PC-3 (cell line): Measurements from ENCODE around the gene SNX9. TPM values are rescaled to one million over a fixed set of nuclear protein-coding genes. Genes with fewer than 3 reads are reported as not detected.

Experiments used
- ATAC-seq: fragments of 200-7000 bp; cut with Tn5 transposase; 2 replicates; pipeline ENCODE4 v1.9.1; 2020; ENCODE audit warnings: mild to moderate bottlenecking, moderate library complexity
- BruUV-seq: library from RNA; stranded (reverse); fragments of 400-500 nt; replicated peaks from 2 replicates; lab custom pipeline; 2021; lab: Mats Ljungman, UMichigan
- CTCF ChIA-PET: fragments of 300-600 bp; sonication (Branson Sonifier 250); formaldehyde crosslinking; loops from one replicate; lab custom pipeline; 2022; ENCODE audit warnings: antibody characterized with exemption; lab: Charles Lee
- POLR2A ChIA-PET: fragments of 300-600 bp; sonication (Branson Sonifier 250); formaldehyde crosslinking; loops from one replicate; lab custom pipeline; 2022; ENCODE audit warnings: antibody characterized with exemption; ENCODE audit not compliant: unreplicated experiment; lab: Charles Lee
- DNase-seq: peaks from one replicate; pipeline ENCODE4 v3.0.0-alpha.2; 2015
- H2AFZ ChIP-seq: fragments of 300-600 bp; sonication (generic); 2 replicates; pipeline ENCODE4 v1.6.0; 2016; ENCODE audit warnings: antibody characterized with exemption, low read length
- H3F3A ChIP-seq: fragments of 300-600 bp; sonication (generic); one replicate; pipeline ENCODE4 v1.6.0; 2017; ENCODE audit warnings: antibody characterized with exemption, low read length, control low read depth, mild to moderate bottlenecking; ENCODE audit not compliant: unreplicated experiment
- H3K27ac ChIP-seq: fragments of 300-600 bp; sonication (generic); 2 replicates; pipeline ENCODE4 v1.5.1; 2016; ENCODE audit warnings: mild to moderate bottlenecking, low read length
- H3K27me3 ChIP-seq: fragments of 300-600 bp; sonication (generic); 2 replicates; pipeline ENCODE4 v1.6.1; 2016; ENCODE audit warnings: low read length, mixed read lengths
- H3K36me3 ChIP-seq: fragments of 300-600 bp; sonication (generic); 2 replicates; pipeline ENCODE4 v1.6.1; 2016; ENCODE audit warnings: low read depth, mixed run types, low read length, mixed read lengths
- H3K4me1 ChIP-seq: fragments of 300-600 bp; sonication (generic); 2 replicates; pipeline ENCODE4 v1.5.1; 2016; ENCODE audit warnings: low read length; ENCODE audit not compliant: insufficient read depth
- H3K4me2 ChIP-seq: fragments of 300-600 bp; sonication (generic); 2 replicates; pipeline ENCODE4 v1.6.0; 2016; ENCODE audit warnings: low read length
- H3K4me3 ChIP-seq: fragments of 300-600 bp; sonication (generic); 2 replicates; pipeline ENCODE4 v1.5.1; 2016; ENCODE audit warnings: mild to moderate bottlenecking, low read length, mixed read lengths
- H3K79me2 ChIP-seq: fragments of 300-600 bp; sonication (generic); 2 replicates; pipeline ENCODE4 v1.6.1; 2017; ENCODE audit warnings: low read length, mixed read lengths
- H3K9ac ChIP-seq: fragments of 300-600 bp; sonication (generic); 2 replicates; pipeline ENCODE4 v1.6.0; 2016; ENCODE audit warnings: mild to moderate bottlenecking, low read length
- H3K9me2 ChIP-seq: fragments of 300-600 bp; sonication (generic); replicated peaks from 2 replicates; pipeline ENCODE4 v1.6.1; 2016; ENCODE audit warnings: mixed run types, low read length, mixed read lengths
- H3K9me3 ChIP-seq: fragments of 300-600 bp; sonication (generic); 2 replicates; pipeline ENCODE4 v1.6.1; 2016; ENCODE audit warnings: low read length, mixed read lengths
- H4K20me1 ChIP-seq: fragments of 300-600 bp; sonication (generic); 2 replicates; pipeline ENCODE4 v1.6.1; 2016; ENCODE audit warnings: low read length, mixed read lengths
- CTCF ChIP-seq: fragments of 300-600 bp; sonication (generic); conservative IDR thresholded peaks from 2 replicates; pipeline ENCODE4 v1.5.1; 2017; ENCODE audit warnings: antibody characterized with exemption, low read depth, mild to moderate bottlenecking, low read length
- EZH2 ChIP-seq: fragments of 300-600 bp; sonication (generic); IDR thresholded peaks from one replicate; pipeline ENCODE4 v1.6.1; 2017; ENCODE audit warnings: antibody characterized with exemption, mild to moderate bottlenecking, low read length; ENCODE audit not compliant: unreplicated experiment
- EZH2phosphoT487 ChIP-seq: fragments of 300-600 bp; sonication (generic); IDR thresholded peaks from 2 replicates; pipeline ENCODE4 v1.6.1; 2018; ENCODE audit warnings: mild to moderate bottlenecking, antibody characterized with exemption, low read length, borderline replicate concordance
- intact Hi-C: fragments of 100-400 bp; cut with micrococcal nuclease; formaldehyde crosslinking; loops from 2 replicates; pipeline ENCODE4 v1.9.0; 2023
- total RNA-seq: library from RNA; depleted of rRNA; stranded (reverse); fragments of >200 nt; gene quantifications from 2 replicates; pipeline ENCODE4 v1.2.3, GENCODE V29; 2014

SNX9 gene
- total RNA-seq, 1 experiment from 2014 or later = 18.0 TPM

GRCh38 chr6:157893238-157893637 lies 70.2 kb downstream of the SNX9 start:
- H3K27ac ChIP-seq = no peak overlapping the region
- no peaks in the 10 kb centered on the region for H3K4me1 ChIP-seq
- H2AFZ ChIP-seq = no peak overlapping the region
- H3K36me3 ChIP-seq = no peaks in the 10 kb centered on the region; the same call in 1 of the 2 replicates
- no peak overlapping the region for H3K9ac ChIP-seq
- H3F3A ChIP-seq = no peaks in the 10 kb centered on the region
- ChIA-PET CTCF (interaction anchor here (0.6 kb wide), 1 partner anchor 21 kb away, joined by 3 read pairs; no protein-coding TSS in a partner anchor), POLR2A (interaction anchor here (0.6 kb wide), 1 partner anchor 223 kb away, joined by 10 read pairs; no protein-coding TSS in a partner anchor)
- H3K9me3 ChIP-seq = no peaks in the 10 kb centered on the region
- no peak for DNase-seq
- no peak for ATAC-seq
- H4K20me1 ChIP-seq = no peaks in the 10 kb centered on the region
- no peak for TF ChIP-seq EZH2phosphoT487
- no peak for TF ChIP-seq EZH2
- no peaks in the 10 kb centered on the region for H3K27me3 ChIP-seq
- no peak overlapping the region for H3K4me2 ChIP-seq
- no peaks in the 10 kb centered on the region for H3K9me2 ChIP-seq
- no peaks in the 10 kb centered on the region for H3K79me2 ChIP-seq
- BruUV-seq = no TSS peak
- intact Hi-C loops = no loop called here
- H3K4me3 ChIP-seq = no peak overlapping the region

GRCh38 chr6:157895585-157895984 lies 72.5 kb downstream of the SNX9 start:
- no peaks in the 10 kb centered on the region for H4K20me1 ChIP-seq
- H3K27me3 ChIP-seq = no peaks in the 10 kb centered on the region
- no peak for ATAC-seq
- H2AFZ ChIP-seq = no peak overlapping the region
- no peak overlapping the region for H3K4me3 ChIP-seq
- ChIA-PET CTCF (no interaction called here), POLR2A (no interaction called here)
- H3K36me3 ChIP-seq = no peaks in the 10 kb centered on the region; the same call in 1 of the 2 replicates
- H3K4me2 ChIP-seq = no peak overlapping the region
- no TSS peak for BruUV-seq
- TF ChIP-seq EZH2phosphoT487 = no peak
- no peak for TF ChIP-seq EZH2
- TF ChIP-seq CTCF = no peak
- intact Hi-C loops = no loop called here
- no peak for DNase-seq
- no peaks in the 10 kb centered on the region for H3K9me3 ChIP-seq
- no peaks in the 10 kb centered on the region for H3K79me2 ChIP-seq
- H3K9ac ChIP-seq = no peak overlapping the region
- no peaks in the 10 kb centered on the region for H3K9me2 ChIP-seq
- no peaks in the 10 kb centered on the region; the same call in 1 of the 2 replicates for H3K4me1 ChIP-seq
- H3F3A ChIP-seq = no peaks in the 10 kb centered on the region
- no peak overlapping the region for H3K27ac ChIP-seq

- no peaks in the 10 kb centered on the region for H3K9me2 ChIP-seq
- ATAC-seq = no peak
- ChIA-PET CTCF (no interaction called here), POLR2A (no interaction called here)
- no peak overlapping the region for H2AFZ ChIP-seq
- H4K20me1 ChIP-seq = no peaks in the 10 kb centered on the region
- H3F3A ChIP-seq = no peaks in the 10 kb centered on the region
- no peak overlapping the region for H3K4me2 ChIP-seq
- H3K36me3 ChIP-seq = no peaks in the 10 kb centered on the region; the same call in 1 of the 2 replicates
- no peaks in the 10 kb centered on the region; the same call in 1 of the 2 replicates for H3K4me1 ChIP-seq
- H3K4me3 ChIP-seq = no peak overlapping the region
- no TSS peak for BruUV-seq
- no peak for TF ChIP-seq EZH2
- H3K27me3 ChIP-seq = no peaks in the 10 kb centered on the region
- H3K9ac ChIP-seq = no peak overlapping the region
- intact Hi-C loops = no loop called here
- no peaks in the 10 kb centered on the region for H3K9me3 ChIP-seq
- no peak overlapping the region for H3K27ac ChIP-seq
- no peak for DNase-seq
- no peaks in the 10 kb centered on the region for H3K79me2 ChIP-seq
These were observed 73.9 kb downstream of the SNX9 start for GRCh38 chr6:157896932-157897331.

GRCh38 chr6:157898169-157898568 lies 75.1 kb downstream of the SNX9 start:
- no peaks in the 10 kb centered on the region; the same call in 1 of the 2 replicates for H3K36me3 ChIP-seq
- no peaks in the 10 kb centered on the region for H3K9me2 ChIP-seq

More at GRCh38 chr6:157898169-157898568, 75.1 kb downstream of the SNX9 start:
- DNase-seq (no peak), ATAC-seq (no peak)
- H3F3A ChIP-seq = no peaks in the 10 kb centered on the region
- TF ChIP-seq CTCF (peak; percentile 22; the same call in 1 of the 2 replicates), EZH2phosphoT487 (no peak)
- no peaks in the 10 kb centered on the region for H3K79me2 ChIP-seq
- H3K4me2 ChIP-seq = no peak overlapping the region
- H4K20me1 ChIP-seq = no peaks in the 10 kb centered on the region
- no TSS peak for BruUV-seq
- H3K9ac ChIP-seq = no peak overlapping the region
- intact Hi-C loops = no loop called here
- H3K4me3 ChIP-seq = no peak overlapping the region
- no peaks in the 10 kb centered on the region for H3K9me3 ChIP-seq
- H3K27ac ChIP-seq = no peak overlapping the region
- ChIA-PET POLR2A (no interaction called here), CTCF (no interaction called here)
- no peak overlapping the region for H2AFZ ChIP-seq
- H3K27me3 ChIP-seq = no peaks in the 10 kb centered on the region
- H3K4me1 ChIP-seq = no peaks in the 10 kb centered on the region; the same call in 1 of the 2 replicates
